NOMO-1 treated with dmso at 0.1 percent for 144 hours (cell line): ENCODE data around the gene ADAM29.
"Not testable (repeated sequence)": the region's sequence is repeated elsewhere in the genome, so short reads cannot be mapped to it uniquely, and the experiment has no call there.

Source experiments
- DNase-seq: peaks from one replicate; lab custom pipeline; 2025; ENCODE audit not compliant: unreplicated experiment; lab: John Stamatoyannopoulos, UW

The ADAM29 gene

GRCh38 chr4:174918058-174918457 is at the start of gene ADAM29:
TSS of gene ADAM29 (plus strand) at chr4:174918358. CDS start at chr4:174975526, 57,168 bp downstream.
- no peak for DNase-seq

- no peak for DNase-seq
Measured at GRCh38 chr4:174869339-174869738, 48.8 kb upstream of the ADAM29 start.

GRCh38 chr4:174870311-174870710 is 47.8 kb upstream of the ADAM29 start:
- DNase-seq = no peak

- DNase-seq = no peak
Measured at GRCh38 chr4:174871407-174871806, 46.8 kb upstream of the ADAM29 start.

- DNase-seq = not testable (repeated sequence)
Measured at GRCh38 chr4:174873146-174873545, 45.0 kb upstream of the ADAM29 start.

- DNase-seq = no peak
Measured at GRCh38 chr4:174873931-174874330, 44.2 kb upstream of the ADAM29 start.

GRCh38 chr4:174874898-174875297 is 43.3 kb upstream of the ADAM29 start:
- no peak for DNase-seq

- DNase-seq = no peak
Measured at GRCh38 chr4:174880001-174880400, 38.2 kb upstream of the ADAM29 start.

GRCh38 chr4:174882317-174882992 is 35.7 kb upstream of the ADAM29 start:
- DNase-seq = no peak

- no peak for DNase-seq
Measured at GRCh38 chr4:174907508-174907907, 10.7 kb upstream of the ADAM29 start.

- DNase-seq = no peak
Measured at GRCh38 chr4:174910271-174910670, 7.9 kb upstream of the ADAM29 start.

GRCh38 chr4:174912919-174913543 is 5.1 kb upstream of the ADAM29 start:
- DNase-seq = no peak

- DNase-seq = no peak
Measured at GRCh38 chr4:174919886-174920423, 1.8 kb downstream of the ADAM29 start.

GRCh38 chr4:174926958-174927357 is 8.8 kb downstream of the ADAM29 start:
- no peak for DNase-seq

GRCh38 chr4:174928174-174928573 is 10.0 kb downstream of the ADAM29 start:
- DNase-seq = no peak

GRCh38 chr4:174928575-174929253 is 10.6 kb downstream of the ADAM29 start:
- DNase-seq = no peak

GRCh38 chr4:174929346-174929745 is 11.2 kb downstream of the ADAM29 start:
- DNase-seq = no peak

GRCh38 chr4:174930895-174931294 is 12.7 kb downstream of the ADAM29 start:
- no peak for DNase-seq

- no peak for DNase-seq
Measured at GRCh38 chr4:174933083-174933482, 14.9 kb downstream of the ADAM29 start.

GRCh38 chr4:174934360-174934759 is 16.2 kb downstream of the ADAM29 start:
- no peak for DNase-seq

GRCh38 chr4:174935607-174936006 is 17.4 kb downstream of the ADAM29 start:
- DNase-seq = no peak

- DNase-seq = no peak
Measured at GRCh38 chr4:174940002-174940401, 21.8 kb downstream of the ADAM29 start.
